Measurements from ENCODE around the gene RAD51AP2.
"Not testable (repeated sequence)": the region's sequence is repeated elsewhere in the genome, so short reads cannot be mapped to it uniquely, and the experiment has no call there.

RAD51AP2 gene

GRCh38 chr2:17538022-17538843, 20.0 kb upstream of the RAD51AP2 start:
- peak in 1 of 58 donors; percentile 13 for DNase-seq

- no peak for DNase-seq
These were observed 18.2 kb upstream of the RAD51AP2 start for GRCh38 chr2:17536416-17536815.

GRCh38 chr2:17533546-17533945, 15.3 kb upstream of the RAD51AP2 start:
- DNase-seq = no peak

GRCh38 chr2:17529771-17530170, 11.5 kb upstream of the RAD51AP2 start:
- DNase-seq = no peak

GRCh38 chr2:17522303-17522702, 4.1 kb upstream of the RAD51AP2 start:
- DNase-seq = no peak

- no peak for DNase-seq
These were observed 3.4 kb upstream of the RAD51AP2 start for GRCh38 chr2:17521621-17522020.

GRCh38 chr2:17520761-17521160, 2.5 kb upstream of the RAD51AP2 start:
- DNase-seq = no peak

- no peak for DNase-seq
These were observed 1.2 kb upstream of the RAD51AP2 start for GRCh38 chr2:17519486-17519885.

- DNase-seq = no peak
These were observed 594 bp downstream of the RAD51AP2 start for GRCh38 chr2:17517481-17518211.

- DNase-seq = no peak
These were observed 2.6 kb downstream of the RAD51AP2 start for GRCh38 chr2:17515652-17516051.

GRCh38 chr2:17506736-17507616, 11.3 kb downstream of the RAD51AP2 start:
- no peak for DNase-seq

GRCh38 chr2:17497718-17498117, 20.5 kb downstream of the RAD51AP2 start:
- DNase-seq = no peak

GRCh38 chr2:17495590-17495989, 22.6 kb downstream of the RAD51AP2 start:
- DNase-seq = no peak

GRCh38 chr2:17490165-17490564, 28.1 kb downstream of the RAD51AP2 start:
- DNase-seq = not testable (repeated sequence)

- not testable (repeated sequence) for DNase-seq
These were observed 29.6 kb downstream of the RAD51AP2 start for GRCh38 chr2:17488610-17489009.

GRCh38 chr2:17483496-17483895, 34.7 kb downstream of the RAD51AP2 start:
- no peak for DNase-seq

GRCh38 chr2:17482651-17483050, 35.6 kb downstream of the RAD51AP2 start:
- no peak for DNase-seq

GRCh38 chr2:17479875-17480274, 38.4 kb downstream of the RAD51AP2 start:
- DNase-seq = no peak

- no peak for DNase-seq
These were observed 41.4 kb downstream of the RAD51AP2 start for GRCh38 chr2:17476830-17477229.

GRCh38 chr2:17476064-17476463, 42.2 kb downstream of the RAD51AP2 start:
- no peak for DNase-seq

- no peak for DNase-seq
These were observed 43.0 kb downstream of the RAD51AP2 start for GRCh38 chr2:17475286-17475685.

GRCh38 chr2:17471979-17472378, 46.3 kb downstream of the RAD51AP2 start:
- no peak for DNase-seq
